GM18526 (cell line): ENCODE data around the gene ZBTB8OS.

Experiments
- POLR2A ChIP-seq: IDR thresholded peaks from 3 replicates; pipeline ENCODE4 v1.6.1; 2011; ENCODE audit not compliant: insufficient read length; ENCODE audit errors: extremely low read depth

ZBTB8OS gene

DNA sequence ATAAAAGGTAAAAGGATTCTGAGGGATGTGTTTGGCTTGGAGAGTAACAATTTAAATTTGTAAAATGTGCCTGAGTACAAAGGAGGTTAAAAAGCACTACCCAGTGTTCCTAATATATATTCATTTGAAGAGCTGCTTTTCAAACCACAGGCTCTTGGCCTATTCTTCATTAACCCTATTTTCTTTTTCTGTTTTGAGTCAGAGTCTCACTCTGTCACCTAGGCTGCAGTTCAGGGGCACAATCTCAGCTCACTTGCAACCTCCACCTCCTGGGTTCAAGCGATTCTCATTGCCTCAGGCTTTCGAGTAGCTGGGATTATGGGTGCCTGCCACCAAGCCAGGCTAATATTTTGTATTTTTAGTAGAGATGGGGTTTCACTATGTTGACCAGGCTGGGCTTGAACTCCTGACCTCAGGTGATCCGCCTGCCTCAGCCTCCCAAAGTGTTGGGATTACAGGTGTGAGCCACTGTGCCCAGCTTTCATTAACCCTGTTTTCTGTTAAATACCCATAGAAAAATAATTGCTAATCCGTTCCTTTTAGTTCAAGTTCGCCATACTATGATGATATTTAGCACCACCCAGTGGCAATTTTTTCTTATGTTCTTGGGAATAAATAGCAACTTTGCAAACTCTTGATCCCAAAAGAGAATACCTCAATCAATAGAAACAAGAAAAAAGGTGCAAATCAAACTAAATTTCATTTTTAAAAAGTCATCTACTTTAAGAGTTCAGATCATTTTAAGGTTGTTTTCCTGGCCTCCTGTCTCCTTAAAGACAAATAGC is 30.5 kb downstream of the ZBTB8OS start:
- no peak for TF ChIP-seq POLR2A

DNA sequence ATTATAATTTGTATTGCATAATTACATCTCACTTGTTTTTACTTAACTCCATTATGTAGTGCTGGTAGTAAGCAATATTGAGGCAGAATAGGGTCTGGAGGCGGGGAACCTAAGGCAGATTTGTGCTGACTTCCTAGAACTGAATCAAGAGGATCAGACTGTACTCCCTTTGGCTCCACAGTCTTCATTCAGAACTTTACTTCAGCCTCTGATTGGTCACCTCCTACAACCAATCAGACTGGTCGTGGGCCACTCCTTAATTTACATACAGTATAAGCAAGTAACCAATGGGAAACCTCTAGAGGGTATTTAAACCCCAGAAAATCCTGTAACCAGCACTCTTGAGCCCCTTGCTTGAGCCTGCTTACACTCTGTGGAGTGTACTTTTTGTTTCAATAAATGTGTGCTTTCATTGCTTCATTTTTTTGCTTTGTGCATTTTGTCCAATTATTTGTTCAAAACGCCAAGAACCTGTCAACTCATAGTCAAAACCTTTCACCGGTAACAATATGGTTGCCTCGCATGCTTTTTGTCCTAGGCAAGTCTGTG is 31.6 kb downstream of the ZBTB8OS start:
- no peak for TF ChIP-seq POLR2A

- no peak for TF ChIP-seq POLR2A
Measured at GRCh38 chr1:32613472-32613871, 36.9 kb downstream of the ZBTB8OS start.

DNA sequence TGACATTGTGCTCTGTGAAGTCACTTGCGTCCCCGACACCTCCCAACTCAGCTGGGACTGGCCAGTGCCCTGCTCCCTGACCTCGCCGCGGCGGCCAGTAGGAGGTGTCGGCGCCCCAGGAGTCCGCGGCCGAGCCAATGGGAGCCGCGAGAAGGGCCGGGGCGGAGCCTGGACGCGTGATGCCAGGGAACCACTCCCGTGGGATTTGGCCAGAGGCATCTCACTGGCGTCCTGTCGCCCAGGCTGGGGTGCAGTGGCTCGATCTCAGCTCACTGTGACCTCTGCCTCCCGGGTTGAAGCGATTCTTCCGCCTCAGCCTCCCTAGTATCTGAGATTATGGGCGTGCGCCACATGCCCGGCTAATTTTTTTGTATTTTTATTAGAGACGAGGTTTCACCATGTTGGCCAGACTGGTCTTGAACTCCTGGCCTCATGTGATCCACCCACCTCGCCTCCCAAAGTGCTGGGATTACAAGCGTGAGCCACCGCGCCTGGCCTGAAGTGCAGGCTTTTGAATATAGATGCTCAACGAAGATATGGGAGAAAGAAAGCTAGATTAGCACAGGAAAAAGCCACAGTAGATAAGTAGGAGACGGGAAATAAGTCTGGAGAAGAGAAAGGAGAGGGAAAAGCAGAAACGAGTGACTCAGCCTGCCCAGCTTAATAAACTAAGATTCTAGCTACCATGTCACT is 38.0 kb downstream of the ZBTB8OS start:
- peak; percentile 50 for TF ChIP-seq POLR2A

- TF ChIP-seq POLR2A, result no peak
Measured at GRCh38 chr1:32611859-32612188, 38.5 kb downstream of the ZBTB8OS start.

DNA sequence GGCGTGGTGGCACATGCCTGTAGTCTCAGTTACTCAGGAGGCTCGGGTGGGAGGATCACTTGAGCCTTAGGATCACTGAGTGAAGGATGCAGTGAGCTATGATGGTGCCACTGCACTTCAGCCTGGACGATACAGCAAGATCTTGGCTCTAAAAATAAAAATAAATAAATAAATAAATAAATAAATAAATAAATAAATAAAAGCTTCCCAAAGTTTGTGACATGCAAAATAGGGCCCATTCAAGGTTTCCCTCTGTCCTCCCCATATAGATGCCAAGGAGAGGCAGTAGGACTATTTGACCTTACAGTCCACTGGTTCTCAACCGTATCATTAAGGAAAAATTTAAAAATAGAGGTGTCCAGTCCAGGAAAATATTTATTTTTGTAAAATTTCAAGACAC is 41.2 kb downstream of the ZBTB8OS start:
- no peak for TF ChIP-seq POLR2A

DNA sequence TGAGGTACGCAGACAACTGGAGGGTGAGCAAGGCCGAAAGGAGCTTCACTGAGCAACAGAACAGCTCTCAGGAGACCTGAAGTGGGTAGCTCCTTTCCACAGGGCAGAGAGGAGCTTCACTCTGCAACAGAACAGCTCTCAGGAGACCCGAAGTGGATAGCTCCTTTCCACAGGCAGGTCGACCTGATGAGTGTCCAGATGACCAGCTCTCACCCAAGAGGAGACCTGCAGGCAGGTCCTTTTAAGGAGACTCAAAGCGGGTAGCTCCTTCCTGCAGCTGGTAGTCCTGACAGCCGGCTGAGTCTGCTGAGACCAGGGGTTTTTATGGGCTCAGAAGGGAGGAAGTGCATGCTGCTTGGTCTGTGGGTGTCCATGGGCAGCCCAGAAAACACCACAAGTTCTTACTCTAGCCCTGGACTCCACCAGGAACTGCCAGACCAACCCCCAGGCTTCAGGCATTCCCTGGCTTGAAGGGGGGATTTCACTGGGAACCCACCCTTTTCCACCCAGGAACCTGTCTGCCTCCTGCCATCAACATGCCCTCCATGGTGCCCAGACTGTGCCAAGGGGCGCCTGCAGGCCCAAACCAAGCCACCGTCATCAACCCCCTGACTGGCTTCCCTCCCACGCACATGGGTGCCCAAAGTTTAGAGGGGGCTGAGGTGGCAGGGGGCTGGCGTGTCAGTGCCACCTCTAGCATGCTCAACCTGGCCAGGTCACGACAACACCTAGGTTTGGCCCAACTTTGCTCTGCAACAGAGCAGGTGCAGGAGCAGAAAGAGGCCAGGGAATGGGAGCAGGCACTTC is 43.6 kb downstream of the ZBTB8OS start:
- no peak for TF ChIP-seq POLR2A

DNA sequence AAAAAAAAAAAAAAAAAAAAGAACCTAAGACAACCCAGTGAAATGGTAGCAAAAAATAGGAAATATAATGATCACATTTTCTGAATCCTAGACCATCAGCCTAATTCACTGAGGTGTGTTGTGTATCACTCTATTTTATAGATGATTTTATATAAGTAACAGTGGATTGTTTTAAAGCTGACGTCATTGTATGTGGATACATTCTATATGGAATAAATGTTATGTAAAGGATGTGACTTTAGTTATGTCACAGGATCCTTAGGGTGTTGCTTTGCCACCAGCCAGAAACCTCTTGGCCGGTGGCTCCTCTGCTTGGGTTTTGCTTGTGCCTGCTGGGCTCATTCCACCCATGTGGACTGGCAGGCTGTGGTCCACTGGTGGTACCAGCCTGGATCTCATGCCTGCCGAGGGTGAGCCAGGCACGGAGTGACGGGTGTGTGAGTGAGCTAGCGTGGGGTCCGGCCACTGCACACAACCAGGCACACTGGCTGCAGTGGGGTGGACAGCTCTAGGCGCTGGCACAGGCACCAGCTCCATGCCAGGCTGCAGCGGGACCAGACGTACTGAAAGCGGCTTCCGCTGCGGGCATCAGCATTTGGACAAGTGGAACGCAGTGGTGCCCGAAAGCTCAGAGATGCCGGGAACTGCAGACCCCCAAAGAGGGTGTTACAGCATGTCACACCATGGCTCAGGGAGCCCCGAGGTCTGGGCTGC is 44.5 kb downstream of the ZBTB8OS start:
- TF ChIP-seq POLR2A, result no peak

GRCh38 chr1:32600034-32600433 is 50.3 kb downstream of the ZBTB8OS start:
- TF ChIP-seq POLR2A, result no peak

- TF ChIP-seq POLR2A, result no peak
Measured at GRCh38 chr1:32592943-32593342, 57.4 kb downstream of the ZBTB8OS start.

DNA sequence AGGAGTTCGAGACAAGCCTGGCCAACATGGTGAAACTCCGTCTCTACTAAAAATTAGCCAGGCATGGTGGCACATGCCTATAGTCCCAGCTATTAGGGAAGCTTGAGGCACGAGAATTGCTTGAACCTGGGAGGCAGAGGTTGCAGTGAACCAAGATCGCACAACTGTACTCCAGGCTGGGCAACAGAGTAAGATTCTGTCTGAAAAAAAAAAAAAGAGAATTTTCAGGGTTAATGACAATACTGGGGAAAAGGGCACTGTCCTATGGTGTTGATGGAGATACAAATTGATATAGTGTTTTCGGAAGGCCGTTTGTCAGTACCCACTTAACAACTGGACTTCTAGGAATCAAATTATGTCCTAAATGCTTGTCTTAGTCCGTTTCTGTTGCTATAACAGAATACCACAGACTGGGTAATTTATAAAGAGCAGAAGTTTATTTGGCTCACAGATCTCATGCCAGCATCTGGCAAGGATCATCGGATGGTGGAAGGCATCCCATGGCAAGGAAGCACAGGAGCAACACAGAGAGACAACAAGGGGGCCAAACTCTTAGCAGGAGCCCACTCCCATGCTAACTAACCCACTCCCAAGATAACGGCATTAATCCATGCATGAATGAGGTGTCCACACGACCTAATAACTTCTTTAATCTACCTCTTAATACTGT is 69.9 kb downstream of the ZBTB8OS start:
- TF ChIP-seq POLR2A, result no peak
